OCI-LY1 (cell line): Measurements from ENCODE around the gene MYO1D.
"Not testable (repeated sequence)": the region's sequence is repeated elsewhere in the genome, so short reads cannot be mapped to it uniquely, and the experiment has no call there.

Source experiments
- EZH2 ChIP-seq: fragments of 200-600 bp; sonication (generic), shearing (Covaris generic); IDR thresholded peaks from 2 replicates; pipeline ENCODE4 v1.8.0; 2017; ENCODE audit warnings: borderline replicate concordance, mixed run types, mild to moderate bottlenecking, antibody characterized with exemption, low read length, moderate library complexity, mixed read lengths
- TF ChIP-seq, protein P1 (sequence below): fragments of 200-600 bp; sonication (generic), shearing (Covaris generic); IDR thresholded peaks from 2 replicates; pipeline ENCODE4 v1.5.1; 2017; ENCODE audit warnings: mild to moderate bottlenecking, antibody characterized with exemption, low read length, moderate library complexity, mixed read lengths

DNA sequence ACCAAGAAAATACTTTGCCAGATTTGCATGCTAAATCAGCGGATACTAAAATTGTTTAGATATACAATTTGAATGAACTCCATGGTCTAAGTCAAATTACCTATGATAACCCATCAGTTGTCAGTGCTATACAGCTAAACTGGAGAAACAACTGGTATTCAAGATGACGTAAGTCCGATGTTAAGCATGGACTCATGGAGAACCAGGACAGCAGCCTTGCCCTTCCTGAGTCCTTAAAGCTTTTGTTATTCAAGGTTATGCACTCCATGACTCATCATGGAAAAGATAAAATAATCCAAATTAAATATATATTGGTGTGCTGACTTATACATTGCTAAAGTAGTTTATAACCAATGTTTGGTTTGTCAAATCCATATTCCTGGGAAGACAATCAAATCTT, 47.0 kb upstream of the MYO1D start:
- TF ChIP-seq, protein P1, sequence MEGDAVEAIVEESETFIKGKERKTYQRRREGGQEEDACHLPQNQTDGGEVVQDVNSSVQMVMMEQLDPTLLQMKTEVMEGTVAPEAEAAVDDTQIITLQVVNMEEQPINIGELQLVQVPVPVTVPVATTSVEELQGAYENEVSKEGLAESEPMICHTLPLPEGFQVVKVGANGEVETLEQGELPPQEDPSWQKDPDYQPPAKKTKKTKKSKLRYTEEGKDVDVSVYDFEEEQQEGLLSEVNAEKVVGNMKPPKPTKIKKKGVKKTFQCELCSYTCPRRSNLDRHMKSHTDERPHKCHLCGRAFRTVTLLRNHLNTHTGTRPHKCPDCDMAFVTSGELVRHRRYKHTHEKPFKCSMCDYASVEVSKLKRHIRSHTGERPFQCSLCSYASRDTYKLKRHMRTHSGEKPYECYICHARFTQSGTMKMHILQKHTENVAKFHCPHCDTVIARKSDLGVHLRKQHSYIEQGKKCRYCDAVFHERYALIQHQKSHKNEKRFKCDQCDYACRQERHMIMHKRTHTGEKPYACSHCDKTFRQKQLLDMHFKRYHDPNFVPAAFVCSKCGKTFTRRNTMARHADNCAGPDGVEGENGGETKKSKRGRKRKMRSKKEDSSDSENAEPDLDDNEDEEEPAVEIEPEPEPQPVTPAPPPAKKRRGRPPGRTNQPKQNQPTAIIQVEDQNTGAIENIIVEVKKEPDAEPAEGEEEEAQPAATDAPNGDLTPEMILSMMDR, result not testable (repeated sequence)
- TF ChIP-seq EZH2, result not testable (repeated sequence)
